MM.1S (cell line): ENCODE data around the gene DCDC2.

Source experiments
- DNase-seq: peaks from one replicate; pipeline ENCODE4 v3.0.0-alpha.2; 2015
- H2AFZ ChIP-seq: fragments of 300-600 bp; sonication (generic); 2 replicates; pipeline ENCODE4 v1.6.0; 2016; ENCODE audit warnings: antibody characterized with exemption, low read length
- H3F3A ChIP-seq: fragments of 300-600 bp; sonication (generic); 2 replicates; pipeline ENCODE4 v1.6.1; 2016; ENCODE audit warnings: mild to moderate bottlenecking, antibody characterized with exemption, low read length, moderate library complexity, mixed read lengths; ENCODE audit not compliant: insufficient read depth
- H3K27ac ChIP-seq: fragments of 300-600 bp; sonication (generic); 2 replicates; pipeline ENCODE4 v1.5.1; 2016; ENCODE audit warnings: mild to moderate bottlenecking, low read length
- H3K27me3 ChIP-seq: fragments of 300-600 bp; sonication (generic); replicated peaks from 2 replicates; pipeline ENCODE4 v1.6.0; 2016; ENCODE audit warnings: low read length; ENCODE audit not compliant: insufficient read depth
- H3K36me3 ChIP-seq: fragments of 300-600 bp; sonication (generic); replicated peaks from 2 replicates; pipeline ENCODE4 v1.6.1; 2016; ENCODE audit warnings: mild to moderate bottlenecking, low read length, mixed read lengths; ENCODE audit not compliant: insufficient read depth
- H3K4me1 ChIP-seq: fragments of 300-600 bp; sonication (generic); 2 replicates; pipeline ENCODE4 v1.6.1; 2016; ENCODE audit warnings: low read length, mixed read lengths
- H3K4me2 ChIP-seq: fragments of 300-600 bp; sonication (generic); 2 replicates; pipeline ENCODE4 v1.6.0; 2016; ENCODE audit warnings: low read depth, low read length
- H3K4me3 ChIP-seq: fragments of 300-600 bp; sonication (generic); 2 replicates; pipeline ENCODE4 v1.5.1; 2016; ENCODE audit warnings: low read length, mixed read lengths
- H3K79me2 ChIP-seq: fragments of 300-600 bp; sonication (generic); 2 replicates; pipeline ENCODE4 v1.6.1; 2016; ENCODE audit warnings: mixed run types, low read length, mixed read lengths
- H3K9ac ChIP-seq: fragments of 300-600 bp; sonication (generic); 2 replicates; pipeline ENCODE4 v1.6.1; 2016; ENCODE audit warnings: low read length, mixed read lengths
- H3K9me2 ChIP-seq: fragments of 300-600 bp; sonication (generic); replicated peaks from 2 replicates; pipeline ENCODE4 v1.6.1; 2016; ENCODE audit warnings: mild to moderate bottlenecking, low read length, mixed read lengths; ENCODE audit not compliant: insufficient read depth
- H3K9me3 ChIP-seq: fragments of 300-600 bp; sonication (generic); replicated peaks from 2 replicates; pipeline ENCODE4 v1.6.1; 2016; ENCODE audit warnings: mild to moderate bottlenecking, low read length, mixed read lengths; ENCODE audit not compliant: insufficient read depth
- H4K20me1 ChIP-seq: fragments of 300-600 bp; sonication (generic); 2 replicates; pipeline ENCODE4 v1.6.1; 2016; ENCODE audit warnings: mild to moderate bottlenecking, low read length, moderate library complexity, mixed read lengths; ENCODE audit not compliant: insufficient read depth
- CTCF ChIP-seq: fragments of 300-600 bp; sonication (generic); IDR thresholded peaks from 2 replicates; pipeline ENCODE4 v1.5.1; 2016; ENCODE audit warnings: antibody characterized with exemption, low read length, mixed read lengths
- EZH2 ChIP-seq: fragments of 300-600 bp; sonication (generic); optimal IDR thresholded peaks from 2 replicates; pipeline ENCODE3; 2017; ENCODE audit warnings: low read depth, mild to moderate bottlenecking, antibody characterized with exemption, low read length, mixed read lengths
- EZH2phosphoT487 ChIP-seq: fragments of 300-600 bp; sonication (generic); IDR thresholded peaks from 2 replicates; pipeline ENCODE4 v1.6.1; 2018; ENCODE audit warnings: antibody characterized with exemption, low read length

Gene DCDC2

GRCh38 chr6:24197892-24198291, 160.0 kb downstream of the DCDC2 start:
- H3K4me2 ChIP-seq, result no peak overlapping the region
- no peaks in the 10 kb centered on the region for H3K9me2 ChIP-seq
- no peak overlapping the region for H3K9ac ChIP-seq
- no peak for TF ChIP-seq EZH2phosphoT487
- no peak for TF ChIP-seq EZH2
- H3K79me2 ChIP-seq, result no peaks in the 10 kb centered on the region
- no peaks in the 10 kb centered on the region for H3F3A ChIP-seq
- H3K4me1 ChIP-seq, result no peaks in the 10 kb centered on the region
- H3K27ac ChIP-seq, result no peak overlapping the region
- H3K36me3 ChIP-seq, result no peaks in the 10 kb centered on the region
- no peak overlapping the region for H3K4me3 ChIP-seq
- no peaks in the 10 kb centered on the region for H4K20me1 ChIP-seq
- H2AFZ ChIP-seq, result no peak overlapping the region
- no peak for DNase-seq
- H3K27me3 ChIP-seq, result no peaks in the 10 kb centered on the region
- H3K9me3 ChIP-seq, result no peaks in the 10 kb centered on the region

- Histone ChIP-seq H3K27me3 (no peaks in the 10 kb centered on the region), H3K9me2 (no peaks in the 10 kb centered on the region), H3F3A (no peaks in the 10 kb centered on the region), H3K4me2 (no peak overlapping the region), H3K79me2 (no peaks in the 10 kb centered on the region), H4K20me1 (no peaks in the 10 kb centered on the region), H2AFZ (no peak overlapping the region), H3K4me3 (no peak overlapping the region), H3K4me1 (no peaks in the 10 kb centered on the region), H3K36me3 (no peaks in the 10 kb centered on the region), H3K9ac (no peak overlapping the region), H3K27ac (no peak overlapping the region), H3K9me3 (no peaks in the 10 kb centered on the region)
- DNase-seq, result no peak
- TF ChIP-seq EZH2 (no peak), CTCF (no peak), EZH2phosphoT487 (no peak)
Observed at GRCh38 chr6:24195836-24196597, 161.8 kb downstream of the DCDC2 start.

GRCh38 chr6:24194978-24195700, 162.7 kb downstream of the DCDC2 start:
- H3K4me3 ChIP-seq, result no peak overlapping the region
- H3K27ac ChIP-seq, result no peak overlapping the region

More at GRCh38 chr6:24194978-24195700, 162.7 kb downstream of the DCDC2 start:
- no peaks in the 10 kb centered on the region for H3F3A ChIP-seq
- DNase-seq, result no peak
- H3K4me2 ChIP-seq, result no peak overlapping the region
- H3K9me2 ChIP-seq, result no peaks in the 10 kb centered on the region
- no peaks in the 10 kb centered on the region for H3K4me1 ChIP-seq
- no peak for TF ChIP-seq EZH2phosphoT487
- no peak for TF ChIP-seq CTCF
- no peak for TF ChIP-seq EZH2
- H4K20me1 ChIP-seq, result no peaks in the 10 kb centered on the region
- H3K9me3 ChIP-seq, result no peaks in the 10 kb centered on the region
- H3K79me2 ChIP-seq, result no peaks in the 10 kb centered on the region
- no peaks in the 10 kb centered on the region for H3K27me3 ChIP-seq
- H3K9ac ChIP-seq, result no peak overlapping the region
- H3K36me3 ChIP-seq, result no peaks in the 10 kb centered on the region
- H2AFZ ChIP-seq, result no peak overlapping the region
